ENCODE data around the gene GRK1. TPM values are rescaled to one million over a fixed set of nuclear protein-coding genes. Genes with fewer than 3 reads are reported as not detected.

Gene GRK1
- total RNA-seq, 1 donor from 2014 or later, result not detected

DNA sequence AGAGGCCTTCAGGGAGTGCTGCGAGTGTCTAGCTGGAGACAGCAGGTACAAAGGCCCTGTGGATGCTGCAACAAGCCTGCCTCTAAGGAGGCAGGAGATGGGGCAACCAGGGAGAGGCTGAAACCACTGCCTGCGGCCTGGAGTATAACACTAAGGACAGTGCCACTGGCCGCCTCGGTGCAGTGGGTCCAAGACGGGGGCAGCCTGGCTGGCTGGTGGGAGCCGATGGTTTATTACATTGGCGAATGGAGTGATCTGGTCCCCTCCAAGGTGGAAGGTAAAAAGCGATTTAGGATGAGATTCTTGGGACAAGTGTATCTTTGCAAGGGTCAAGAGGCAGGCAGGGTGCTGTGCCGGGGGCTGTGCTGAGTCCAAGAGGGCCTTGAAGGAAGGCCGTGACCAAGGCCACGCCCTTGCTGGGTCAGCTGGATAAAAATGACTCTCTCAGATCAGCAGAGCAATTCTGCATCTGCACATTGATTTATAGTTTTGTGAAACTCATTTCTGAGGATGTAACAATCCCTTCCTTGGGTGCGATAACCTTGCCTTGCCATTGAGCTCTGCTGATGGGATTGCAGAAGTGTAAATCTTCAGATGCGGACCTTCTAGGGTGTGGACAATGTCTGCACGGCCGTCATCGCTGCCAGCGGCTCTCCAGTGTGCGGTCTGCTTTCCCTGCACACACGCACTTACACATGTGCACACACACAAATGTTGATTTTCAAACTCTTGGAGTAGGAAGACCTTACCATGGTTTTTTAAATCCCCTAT is 98.0 kb downstream of the GRK1 start:
- Histone ChIP-seq H3K4me3 (ENCODE audit: insufficient read depth, low read depth, low read length) (no peak overlapping the region), H3K36me3 (ENCODE audit: insufficient read depth, low read length) (no peaks in the 10 kb centered on the region), H3K27ac (ENCODE audit: low read depth, low read length) (no peak overlapping the region), H3K4me2 (ENCODE audit: low read length) (no peak overlapping the region), H3K79me2 (ENCODE audit: insufficient read depth, low read length) (no peaks in the 10 kb centered on the region), H4K20me1 (ENCODE audit: insufficient read depth, low read length) (no peaks in the 10 kb centered on the region), H2AFZ (ENCODE audit: low read depth, low read length) (no peak overlapping the region), H3K27me3 (ENCODE audit: insufficient read depth, low read length) (peaks cover 31% of the 10 kb centered on the region), H3K9ac (ENCODE audit: low read length) (no peak overlapping the region), H3K4me1 (ENCODE audit: insufficient read depth, low read length) (no peaks in the 10 kb centered on the region), H3K9me3 (ENCODE audit: insufficient read depth, low read depth, low read length) (no peaks in the 10 kb centered on the region)
- no peak overlapping the region for H3K4me3 Mint-ChIP-seq (ENCODE audit: unreplicated experiment)
- peaks cover 9% of the 10 kb centered on the region for H3K36me3 Mint-ChIP-seq (ENCODE audit: low read depth, unreplicated experiment)
- H3K9me3 Mint-ChIP-seq (ENCODE audit: unreplicated experiment), result peaks cover 6% of the 10 kb centered on the region
- H3K4me1 Mint-ChIP-seq (ENCODE audit: low read depth, unreplicated experiment), result peaks cover 8% of the 10 kb centered on the region
- no peak for FAIRE-seq
- DNase-seq (ENCODE audit: low read depth), result no peak
- TF ChIP-seq, protein P1, sequence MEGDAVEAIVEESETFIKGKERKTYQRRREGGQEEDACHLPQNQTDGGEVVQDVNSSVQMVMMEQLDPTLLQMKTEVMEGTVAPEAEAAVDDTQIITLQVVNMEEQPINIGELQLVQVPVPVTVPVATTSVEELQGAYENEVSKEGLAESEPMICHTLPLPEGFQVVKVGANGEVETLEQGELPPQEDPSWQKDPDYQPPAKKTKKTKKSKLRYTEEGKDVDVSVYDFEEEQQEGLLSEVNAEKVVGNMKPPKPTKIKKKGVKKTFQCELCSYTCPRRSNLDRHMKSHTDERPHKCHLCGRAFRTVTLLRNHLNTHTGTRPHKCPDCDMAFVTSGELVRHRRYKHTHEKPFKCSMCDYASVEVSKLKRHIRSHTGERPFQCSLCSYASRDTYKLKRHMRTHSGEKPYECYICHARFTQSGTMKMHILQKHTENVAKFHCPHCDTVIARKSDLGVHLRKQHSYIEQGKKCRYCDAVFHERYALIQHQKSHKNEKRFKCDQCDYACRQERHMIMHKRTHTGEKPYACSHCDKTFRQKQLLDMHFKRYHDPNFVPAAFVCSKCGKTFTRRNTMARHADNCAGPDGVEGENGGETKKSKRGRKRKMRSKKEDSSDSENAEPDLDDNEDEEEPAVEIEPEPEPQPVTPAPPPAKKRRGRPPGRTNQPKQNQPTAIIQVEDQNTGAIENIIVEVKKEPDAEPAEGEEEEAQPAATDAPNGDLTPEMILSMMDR (IDR thresholded peaks at IDR 0.05; ENCODE audit: insufficient read depth, low read depth, low read length), result no peak
- TF ChIP-seq EZH2 (IDR thresholded peaks at IDR 0.05; ENCODE audit: insufficient read depth, low read length), result no peak
- peaks cover 51% of the 10 kb centered on the region for H3K27me3 Mint-ChIP-seq (ENCODE audit: low read depth, unreplicated experiment)
- H3K27ac Mint-ChIP-seq (ENCODE audit: unreplicated experiment), result no peak overlapping the region

DNA sequence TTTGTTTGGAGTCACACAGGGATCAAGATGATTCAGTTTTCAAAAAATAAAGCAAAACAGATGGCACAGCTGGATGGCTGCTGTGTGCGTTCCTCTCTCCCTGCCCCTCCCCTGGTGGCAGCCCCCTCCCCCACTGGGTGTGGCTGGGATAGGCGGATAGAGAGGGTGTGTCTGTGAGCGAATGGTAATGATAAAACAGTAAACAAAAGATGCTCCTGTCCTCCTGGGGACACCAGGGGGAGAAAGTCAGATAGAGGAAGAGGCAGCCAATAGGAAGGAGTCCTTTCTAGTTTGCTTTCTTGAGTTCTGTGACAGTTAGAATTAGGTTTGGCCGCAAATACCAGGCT is 98.5 kb downstream of the GRK1 start:
- H3K4me1 ChIP-seq (ENCODE audit: insufficient read depth, low read length), result no peaks in the 10 kb centered on the region
- H3K9ac ChIP-seq (ENCODE audit: low read length), result no peak overlapping the region
- no peaks in the 10 kb centered on the region for H3K9me3 ChIP-seq (ENCODE audit: insufficient read depth, low read depth, low read length)
- TF ChIP-seq, protein P1 (IDR thresholded peaks at IDR 0.05; ENCODE audit: insufficient read depth, low read depth, low read length), result no peak
- no peak for TF ChIP-seq EZH2 (IDR thresholded peaks at IDR 0.05; ENCODE audit: insufficient read depth, low read length)
- H3K79me2 ChIP-seq (ENCODE audit: insufficient read depth, low read length), result no peaks in the 10 kb centered on the region
- DNase-seq (ENCODE audit: low read depth) (no peak), FAIRE-seq (no peak)
- Mint-ChIP-seq H3K4me1 (ENCODE audit: low read depth, unreplicated experiment) (peaks cover 10% of the 10 kb centered on the region), H3K9me3 (ENCODE audit: unreplicated experiment) (peaks cover 9% of the 10 kb centered on the region), H3K4me3 (ENCODE audit: unreplicated experiment) (no peak overlapping the region), H3K36me3 (ENCODE audit: low read depth, unreplicated experiment) (peaks cover 14% of the 10 kb centered on the region), H3K27me3 (ENCODE audit: low read depth, unreplicated experiment) (peaks cover 52% of the 10 kb centered on the region), H3K27ac (ENCODE audit: unreplicated experiment) (no peak overlapping the region)
- H3K36me3 ChIP-seq (ENCODE audit: insufficient read depth, low read length), result no peaks in the 10 kb centered on the region
- H3K27ac ChIP-seq (ENCODE audit: low read depth, low read length), result no peak overlapping the region
- H3K4me3 ChIP-seq (ENCODE audit: insufficient read depth, low read depth, low read length), result no peak overlapping the region
- no peaks in the 10 kb centered on the region for H4K20me1 ChIP-seq (ENCODE audit: insufficient read depth, low read length)
- H3K27me3 ChIP-seq (ENCODE audit: insufficient read depth, low read length), result peaks cover 26% of the 10 kb centered on the region
- H3K4me2 ChIP-seq (ENCODE audit: low read length), result no peak overlapping the region
- H2AFZ ChIP-seq (ENCODE audit: low read depth, low read length), result no peak overlapping the region
